Trophoblast cell (in vitro differentiated cells and primary cell): ENCODE measurements around the gene TMC6.

Experiments used
- DNase-seq, 2 donors: peaks; one replicate each; pipeline ENCODE4 v3.0.0-alpha.2; 2016
- H2AFZ ChIP-seq: 2 replicates; pipeline ENCODE4 v1.6.1; 2013; ENCODE audit warnings: low read length, moderate library complexity, mild to moderate bottlenecking; ENCODE audit not compliant: insufficient read depth, poor library complexity
- H2AK5ac ChIP-seq: 2 replicates; pipeline ENCODE4 v1.6.1; 2013; ENCODE audit warnings: mild to moderate bottlenecking, low read length
- H2BK120ac ChIP-seq: 2 replicates; pipeline ENCODE4 v1.6.1; 2013; ENCODE audit warnings: low read length, mild to moderate bottlenecking, moderate library complexity; ENCODE audit not compliant: insufficient read depth, poor library complexity
- H2BK12ac ChIP-seq: 2 replicates; pipeline ENCODE4 v1.6.1; 2013; ENCODE audit warnings: mild to moderate bottlenecking, low read length, moderate library complexity
- H2BK5ac ChIP-seq: 2 replicates; pipeline ENCODE4 v1.6.1; 2013; ENCODE audit warnings: low read length, low read depth, moderate library complexity, mild to moderate bottlenecking; ENCODE audit not compliant: poor library complexity
- H3K14ac ChIP-seq: 2 replicates; pipeline ENCODE4 v1.6.1; 2013; ENCODE audit warnings: mild to moderate bottlenecking, low read length
- H3K18ac ChIP-seq: 2 replicates; pipeline ENCODE4 v1.6.1; 2013; ENCODE audit warnings: mild to moderate bottlenecking, low read length
- H3K23ac ChIP-seq: 2 replicates; pipeline ENCODE4 v1.6.1; 2013; ENCODE audit warnings: low read length
- H3K27ac ChIP-seq: 2 replicates; pipeline ENCODE4 v1.5.1; 2013; ENCODE audit warnings: low read depth, mild to moderate bottlenecking, inconsistent platforms, low read length, moderate library complexity
- H3K27me3 ChIP-seq: 2 replicates; pipeline ENCODE4 v1.6.1; 2013; ENCODE audit warnings: inconsistent platforms, mild to moderate bottlenecking, low read length, moderate library complexity; ENCODE audit not compliant: insufficient read depth
- H3K36me3 ChIP-seq, 2 experiments: 1 replicate in 1 of 2; 2 replicates in 1 of 2; pipeline ENCODE4 v1.6.1; 2013; ENCODE audit warnings: low read length in 2 of 2, mild to moderate bottlenecking in 2 of 2, moderate library complexity in 1 of 2; ENCODE audit not compliant: insufficient read depth in 2 of 2, control insufficient read depth in 1 of 2
- H3K4ac ChIP-seq: 2 replicates; pipeline ENCODE4 v1.6.1; 2013; ENCODE audit warnings: low read depth, mild to moderate bottlenecking, low read length, moderate library complexity
- H3K4me1 ChIP-seq, 2 experiments: 1 replicate in 1 of 2; 2 replicates in 1 of 2; pipeline ENCODE4 v1.6.1; 2013; ENCODE audit warnings: low read length in 2 of 2, mild to moderate bottlenecking in 2 of 2, moderate library complexity in 1 of 2; ENCODE audit not compliant: insufficient read depth in 2 of 2, control insufficient read depth in 1 of 2
- H3K4me2 ChIP-seq: 2 replicates; pipeline ENCODE4 v1.6.1; 2013; ENCODE audit warnings: inconsistent platforms, mild to moderate bottlenecking, low read length, moderate library complexity
- H3K4me3 ChIP-seq: 2 replicates; pipeline ENCODE4 v1.5.1; 2013; ENCODE audit warnings: mild to moderate bottlenecking, low read depth, low read length, inconsistent platforms
- H3K79me1 ChIP-seq: one replicate; pipeline ENCODE4 v1.6.1; 2013; ENCODE audit warnings: low read length
- H3K79me2 ChIP-seq: 2 replicates; pipeline ENCODE4 v1.6.1; 2013; ENCODE audit warnings: low read length, mild to moderate bottlenecking; ENCODE audit not compliant: control insufficient read depth, insufficient read depth, poor library complexity
- H3K9ac ChIP-seq: 2 replicates; pipeline ENCODE4 v1.6.1; 2013; ENCODE audit warnings: mild to moderate bottlenecking, low read length
- H3K9me3 ChIP-seq: 2 replicates; pipeline ENCODE4 v1.6.1; 2013; ENCODE audit warnings: low read depth, mild to moderate bottlenecking, control low read depth, inconsistent platforms, low read length; ENCODE audit not compliant: insufficient read depth
- H4K12ac ChIP-seq: 2 replicates; pipeline ENCODE4 v1.6.1; 2013; ENCODE audit warnings: low read depth, mild to moderate bottlenecking, low read length, moderate library complexity
- H4K8ac ChIP-seq: 2 replicates; pipeline ENCODE4 v1.6.1; 2013; ENCODE audit warnings: low read depth, mild to moderate bottlenecking, low read length, moderate library complexity
- H4K91ac ChIP-seq: one replicate; pipeline ENCODE4 v1.6.1; 2013; ENCODE audit warnings: low read depth, mild to moderate bottlenecking, low read length, moderate library complexity
- WGBS: extraction: QIAGEN DNeasy Blood & Tissue Kit; methylation state at CpG from one replicate; pipeline ENCODE4 v1.1.7; 2013; ENCODE audit warnings: missing lambda C conversion rate; ENCODE audit not compliant: insufficient read length, insufficient coverage; ENCODE audit errors: extremely low coverage; 5-methylcytosine and 5-hydroxymethylcytosine counted together

The TMC6 gene

DNA sequence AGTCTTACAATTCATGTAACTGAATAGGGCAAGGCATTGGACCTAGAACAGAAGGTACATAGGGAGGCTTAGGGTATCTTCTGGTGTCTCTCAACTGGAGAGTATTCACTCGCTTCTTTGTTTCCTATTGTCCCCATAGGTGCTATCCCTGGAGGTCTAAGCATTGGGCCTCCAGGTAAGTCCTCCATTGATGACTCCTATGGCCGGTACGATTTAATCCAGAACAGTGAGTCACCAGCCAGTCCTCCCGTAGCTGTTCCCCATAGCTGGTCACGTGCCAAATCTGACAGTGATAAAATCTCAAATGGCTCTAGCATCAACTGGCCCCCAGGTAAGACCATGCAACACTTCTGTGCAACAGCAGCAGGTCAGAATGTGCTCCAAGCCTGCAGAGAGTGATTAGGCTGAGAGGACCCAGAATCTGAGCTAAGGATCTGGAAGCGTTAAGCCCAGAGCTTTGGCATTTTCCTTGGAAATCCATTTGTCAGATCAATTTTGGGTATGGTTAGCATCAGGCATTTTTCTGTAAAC, 35.7 kb downstream of the TMC6 start:
- no peak overlapping the region for H3K4ac ChIP-seq
- H2AK5ac ChIP-seq: no peak overlapping the region
- no peak overlapping the region for H3K9ac ChIP-seq
- H3K4me2 ChIP-seq: no peak overlapping the region
- H3K4me1 ChIP-seq: no peaks in the 10 kb centered on the region
- no peaks in the 10 kb centered on the region for H3K27me3 ChIP-seq
- H3K36me3 ChIP-seq: peaks cover 7% of the 10 kb centered on the region in 2 experiments
- H4K12ac ChIP-seq: no peak overlapping the region
- no peak overlapping the region for H4K91ac ChIP-seq
- H2BK12ac ChIP-seq: no peak overlapping the region
- no peak overlapping the region for H3K4me3 ChIP-seq
- no peak for DNase-seq
- no peak overlapping the region for H3K27ac ChIP-seq
- H3K18ac ChIP-seq: no peak overlapping the region
- H3K79me2 ChIP-seq: no peaks in the 10 kb centered on the region
- H2BK5ac ChIP-seq: no peak overlapping the region
- no peak overlapping the region for H3K23ac ChIP-seq
- no peak overlapping the region for H2BK120ac ChIP-seq
- no peak overlapping the region for H4K8ac ChIP-seq
- no peak overlapping the region for H2AFZ ChIP-seq
- no CpG with 5 or more reads among the region's 6 CpGs for WGBS
- no peak overlapping the region for H3K14ac ChIP-seq
- no peaks in the 10 kb centered on the region for H3K79me1 ChIP-seq
- no peaks in the 10 kb centered on the region for H3K9me3 ChIP-seq

- Histone ChIP-seq H3K9me3 (no peaks in the 10 kb centered on the region), H3K18ac (no peak overlapping the region), H3K23ac (no peak overlapping the region), H3K4ac (no peak overlapping the region), H4K12ac (no peak overlapping the region), H3K36me3 (peaks cover 7 to 11% of the 10 kb centered on the region in 2 experiments), H3K4me3 (no peak overlapping the region), H3K79me2 (no peaks in the 10 kb centered on the region), H2BK120ac (no peak overlapping the region), H3K4me2 (no peak overlapping the region), H3K27ac (no peak overlapping the region), H3K27me3 (no peaks in the 10 kb centered on the region), H2BK5ac (no peak overlapping the region), H3K4me1 (no peaks in the 10 kb centered on the region), H4K91ac (no peak overlapping the region), H3K9ac (no peak overlapping the region), H2AK5ac (no peak overlapping the region), H3K14ac (no peak overlapping the region), H4K8ac (no peak overlapping the region), H2AFZ (no peak overlapping the region), H3K79me1 (no peaks in the 10 kb centered on the region), H2BK12ac (no peak overlapping the region)
- DNase-seq: no peak
- WGBS: no CpG with 5 or more reads among the region's 7 CpGs
Measured at GRCh38 chr17:78089576-78090281, 38.8 kb downstream of the TMC6 start.

GRCh38 chr17:78088529-78088928, 40.0 kb downstream of the TMC6 start:
- H2BK5ac ChIP-seq: no peak overlapping the region
- no peak overlapping the region for H3K4me3 ChIP-seq
- no peaks in the 10 kb centered on the region for H3K79me1 ChIP-seq
- H3K18ac ChIP-seq: no peak overlapping the region
- no peak overlapping the region for H2BK120ac ChIP-seq
- H3K9ac ChIP-seq: no peak overlapping the region
- H3K23ac ChIP-seq: no peak overlapping the region
- no peak overlapping the region for H4K12ac ChIP-seq
- no peaks in the 10 kb centered on the region for H3K9me3 ChIP-seq
- no CpG with 5 or more reads among the region's 1 CpG for WGBS
- no peak overlapping the region for H2BK12ac ChIP-seq
- no peak overlapping the region for H3K27ac ChIP-seq
- H2AK5ac ChIP-seq: no peak overlapping the region
- no peak overlapping the region for H3K4me2 ChIP-seq
- H3K4ac ChIP-seq: no peak overlapping the region
- H3K36me3 ChIP-seq: peaks cover 7 to 10% of the 10 kb centered on the region in 2 experiments
- no peaks in the 10 kb centered on the region for H3K27me3 ChIP-seq
- no peak for DNase-seq
- no peak overlapping the region for H2AFZ ChIP-seq
- H3K79me2 ChIP-seq: no peaks in the 10 kb centered on the region
- no peak overlapping the region for H4K91ac ChIP-seq
- H3K4me1 ChIP-seq: no peaks in the 10 kb centered on the region
- no peak overlapping the region for H4K8ac ChIP-seq
- H3K14ac ChIP-seq: no peak overlapping the region

- Histone ChIP-seq H3K27me3 (no peaks in the 10 kb centered on the region), H3K4me3 (peak overlapping the region; percentile 20), H4K12ac (no peak overlapping the region), H3K9ac (no peak overlapping the region), H2AFZ (no peak overlapping the region), H2BK5ac (no peak overlapping the region), H2AK5ac (no peak overlapping the region), H3K18ac (no peak overlapping the region), H3K14ac (no peak overlapping the region), H3K23ac (no peak overlapping the region), H3K36me3 (peaks cover 4 to 6% of the 10 kb centered on the region in 2 experiments), H3K4me1 (no peaks in the 10 kb centered on the region), H4K91ac (no peak overlapping the region), H3K79me1 (no peaks in the 10 kb centered on the region), H2BK120ac (no peak overlapping the region), H2BK12ac (no peak overlapping the region), H3K9me3 (no peaks in the 10 kb centered on the region), H3K79me2 (no peaks in the 10 kb centered on the region), H4K8ac (no peak overlapping the region), H3K4me2 (no peak overlapping the region), H3K4ac (no peak overlapping the region), H3K27ac (no peak overlapping the region)
- no CpG with 5 or more reads among the region's 13 CpGs for WGBS
- DNase-seq: no peak
Measured at GRCh38 chr17:78086740-78087139, 41.8 kb downstream of the TMC6 start.
